CD14-positive monocyte (primary cell): ENCODE data around the gene ENOPH1. TPM values are rescaled to one million over a fixed set of nuclear protein-coding genes. Genes with fewer than 3 reads are reported as not detected.

Source experiments
- DNase-seq, 3 donors: peaks; one replicate each; pipeline ENCODE4 v3.0.0-alpha.2; 2011 to 2022
- H2AFZ ChIP-seq: 2 replicates; pipeline ENCODE4 v1.6.0; 2012; ENCODE audit warnings: mild to moderate bottlenecking, low read depth, low read length, inconsistent platforms; ENCODE audit not compliant: insufficient read depth, poor library complexity, severe bottlenecking
- H3K27ac ChIP-seq, 2 donors: 1 replicate in 1 of 2; 2 replicates in 1 of 2; pipeline ENCODE4 v1.5.1; 2012 to 2013; ENCODE audit warnings: low read length in 2 of 2, control low read depth in 1 of 2, inconsistent platforms in 1 of 2, low read depth in 1 of 2, mild to moderate bottlenecking in 1 of 2
- H3K27me3 ChIP-seq, 2 donors: one replicate each; pipeline versions ENCODE4 v1.6.0 to v1.6.1; 2011 to 2013; ENCODE audit warnings: low read length in 2 of 2; ENCODE audit not compliant: control insufficient read depth in 2 of 2, insufficient read depth in 2 of 2
- H3K36me3 ChIP-seq, 2 donors: replicated peaks in 1 of 2; 1 replicate in 1 of 2; 2 replicates in 1 of 2; pipeline versions ENCODE4 v1.5.1 to v1.6.1; 2012 to 2013; ENCODE audit warnings: low read length in 2 of 2, control low read depth in 1 of 2, inconsistent platforms in 1 of 2, mild to moderate bottlenecking in 1 of 2; ENCODE audit not compliant: insufficient read depth in 2 of 2, control insufficient read depth in 1 of 2
- H3K4me1 ChIP-seq, 2 donors: 1 replicate in 1 of 2; 2 replicates in 1 of 2; pipeline versions ENCODE4 v1.5.1 to v1.6.1; 2012 to 2013; ENCODE audit warnings: low read length in 2 of 2, control low read depth in 1 of 2, inconsistent platforms in 1 of 2, mild to moderate bottlenecking in 1 of 2, moderate library complexity in 1 of 2; ENCODE audit not compliant: insufficient read depth in 2 of 2, control insufficient read depth in 1 of 2
- H3K4me2 ChIP-seq: replicated peaks from 2 replicates; pipeline ENCODE3; 2012; ENCODE audit warnings: low read length, moderate library complexity, mild to moderate bottlenecking; ENCODE audit not compliant: poor library complexity, severe bottlenecking; ENCODE audit errors: extremely low read depth
- H3K4me3 ChIP-seq, 3 experiments: fragments of 200-600 bp in 1 of 3; sonication (generic) in 1 of 3; replicated peaks in 1 of 3; 1 replicate in 2 of 3; 2 replicates in 1 of 3; pipeline ENCODE4 v1.5.1; 2011 to 2013; ENCODE audit warnings: low read length in 3 of 3, mild to moderate bottlenecking in 3 of 3, control low read depth in 2 of 3, low read depth in 2 of 3, inconsistent platforms in 1 of 3, moderate library complexity in 1 of 3
- H3K79me2 ChIP-seq: 2 replicates; pipeline ENCODE4 v1.6.0; 2012; ENCODE audit warnings: mild to moderate bottlenecking, control low read depth, inconsistent platforms, low read length, moderate library complexity; ENCODE audit not compliant: insufficient read depth
- H3K9ac ChIP-seq: 2 replicates; pipeline ENCODE4 v1.6.0; 2017; ENCODE audit warnings: low read length, mild to moderate bottlenecking; ENCODE audit not compliant: insufficient read depth, poor library complexity, severe bottlenecking
- H3K9me3 ChIP-seq, 2 donors: replicated peaks in 1 of 2; 1 replicate in 1 of 2; 2 replicates in 1 of 2; pipeline versions ENCODE4 v1.5.1 to v1.6.1; 2012 to 2013; ENCODE audit warnings: low read length in 2 of 2, control low read depth in 1 of 2; ENCODE audit not compliant: control insufficient read depth in 1 of 2, insufficient read depth in 1 of 2
- H4K20me1 ChIP-seq: 2 replicates; pipeline ENCODE4 v1.6.0; 2012; ENCODE audit warnings: mild to moderate bottlenecking, low read length, control low read depth, moderate library complexity; ENCODE audit not compliant: insufficient read depth
- H3K27ac Mint-ChIP-seq, 7 donors: one replicate each; pipeline ENCODE4 v1.8.0; 2020; ENCODE audit warnings: mild to moderate bottlenecking in 7 of 7, mixed read lengths in 7 of 7, moderate library complexity in 6 of 7, inconsistent platforms in 2 of 7
- H3K27me3 Mint-ChIP-seq, 3 donors: one replicate each; pipeline ENCODE4 v1.8.0; 2021 to 2022; ENCODE audit warnings: low read depth in 3 of 3, mild to moderate bottlenecking in 3 of 3, mixed read lengths in 3 of 3, moderate library complexity in 3 of 3, inconsistent platforms in 1 of 3
- H3K36me3 Mint-ChIP-seq, 2 donors: one replicate each; pipeline ENCODE4 v1.8.0; 2020; ENCODE audit warnings: mixed read lengths in 2 of 2, inconsistent platforms in 1 of 2, mild to moderate bottlenecking in 1 of 2
- H3K4me1 Mint-ChIP-seq: one replicate; pipeline ENCODE4 v1.8.0; 2020; ENCODE audit warnings: mild to moderate bottlenecking, mixed read lengths
- H3K4me3 Mint-ChIP-seq, 2 donors: one replicate each; pipeline ENCODE4 v1.8.0; 2020; ENCODE audit warnings: mild to moderate bottlenecking in 2 of 2, mixed read lengths in 2 of 2, moderate library complexity in 1 of 2
- H3K9me3 Mint-ChIP-seq, 7 donors: one replicate each; pipeline ENCODE4 v1.8.0; 2020 to 2022; ENCODE audit warnings: mixed read lengths in 7 of 7, mild to moderate bottlenecking in 6 of 7, moderate library complexity in 6 of 7, inconsistent platforms in 2 of 7
- WGBS: methylation state at CpG from one replicate; pipeline ENCODE4 v1.1.5; 2013; ENCODE audit warnings: missing lambda C conversion rate; ENCODE audit not compliant: insufficient coverage; 5-methylcytosine and 5-hydroxymethylcytosine counted together
- intact Hi-C, 2 donors: fragments of 100-400 bp; cut with micrococcal nuclease; formaldehyde crosslinking; loops; one replicate each; pipeline versions ENCODE4 v1.15.0 to v1.15.1; 2023
- polyA plus RNA-seq, 3 donors: library from polyadenylated mRNA; depleted of rRNA in 1 of 3; unstranded in 2 of 3; stranded (reverse) in 1 of 3; fragments of 300-500 nt in 2 of 3; fragments of >200 nt in 1 of 3; fragmentation: Illumina TruSeq in 2 of 3; gene quantifications; 1 replicate in 2 of 3; 2 replicates in 1 of 3; pipeline ENCODE4 v1.2.3, GENCODE V29; 2012 to 2021
- TF ChIP-seq, protein P1 (sequence below): fragments of 200-600 bp; IDR thresholded peaks from one replicate; pipeline ENCODE4 v1.8.0; 2022; ENCODE audit warnings: antibody characterized with exemption, mild to moderate bottlenecking

The ENOPH1 gene
- polyA plus RNA-seq, 3 donors: 6.1 to 23.4 (median 22.0) TPM

DNA sequence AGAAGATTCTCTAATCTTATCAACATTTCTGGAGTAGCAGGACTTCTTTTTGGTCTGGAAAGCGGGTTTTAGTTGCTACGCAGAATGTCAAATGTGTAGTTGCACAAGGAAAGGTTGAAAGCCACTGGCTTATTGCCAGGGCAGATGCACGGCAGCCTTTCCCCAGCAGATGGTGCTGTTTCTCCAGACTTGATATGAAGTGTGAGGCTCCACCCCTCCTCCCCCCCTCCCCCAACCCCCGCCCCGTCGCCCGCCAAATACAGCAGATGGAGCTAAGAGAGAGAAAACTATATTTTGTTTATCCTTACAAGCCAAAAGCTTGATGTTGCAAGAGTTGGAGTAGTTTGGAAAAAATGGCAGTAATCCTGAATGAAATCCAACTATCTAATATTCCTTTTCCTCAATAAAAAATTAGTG is 32.0 kb downstream of the ENOPH1 start:
- H3K36me3 Mint-ChIP-seq: peaks cover 41 to 45% of the 10 kb centered on the region in 2 donors
- H3K36me3 ChIP-seq: peaks cover 35 to 46% of the 10 kb centered on the region in 2 donors
- H2AFZ ChIP-seq: no peak overlapping the region
- no peak overlapping the region for H3K27ac ChIP-seq
- TF ChIP-seq, protein P1, sequence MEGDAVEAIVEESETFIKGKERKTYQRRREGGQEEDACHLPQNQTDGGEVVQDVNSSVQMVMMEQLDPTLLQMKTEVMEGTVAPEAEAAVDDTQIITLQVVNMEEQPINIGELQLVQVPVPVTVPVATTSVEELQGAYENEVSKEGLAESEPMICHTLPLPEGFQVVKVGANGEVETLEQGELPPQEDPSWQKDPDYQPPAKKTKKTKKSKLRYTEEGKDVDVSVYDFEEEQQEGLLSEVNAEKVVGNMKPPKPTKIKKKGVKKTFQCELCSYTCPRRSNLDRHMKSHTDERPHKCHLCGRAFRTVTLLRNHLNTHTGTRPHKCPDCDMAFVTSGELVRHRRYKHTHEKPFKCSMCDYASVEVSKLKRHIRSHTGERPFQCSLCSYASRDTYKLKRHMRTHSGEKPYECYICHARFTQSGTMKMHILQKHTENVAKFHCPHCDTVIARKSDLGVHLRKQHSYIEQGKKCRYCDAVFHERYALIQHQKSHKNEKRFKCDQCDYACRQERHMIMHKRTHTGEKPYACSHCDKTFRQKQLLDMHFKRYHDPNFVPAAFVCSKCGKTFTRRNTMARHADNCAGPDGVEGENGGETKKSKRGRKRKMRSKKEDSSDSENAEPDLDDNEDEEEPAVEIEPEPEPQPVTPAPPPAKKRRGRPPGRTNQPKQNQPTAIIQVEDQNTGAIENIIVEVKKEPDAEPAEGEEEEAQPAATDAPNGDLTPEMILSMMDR: peak; percentile 79
- no peaks in the 10 kb centered on the region for H3K79me2 ChIP-seq
- H3K9me3 Mint-ChIP-seq: no peaks in the 10 kb centered on the region
- H4K20me1 ChIP-seq: no peaks in the 10 kb centered on the region
- no peak overlapping the region for H3K4me3 ChIP-seq
- no peak overlapping the region for H3K4me2 ChIP-seq
- no peaks in the 10 kb centered on the region for H3K4me1 ChIP-seq
- no peak overlapping the region for H3K4me3 Mint-ChIP-seq
- H3K27me3 ChIP-seq: no peaks in the 10 kb centered on the region
- no peak overlapping the region for H3K27ac Mint-ChIP-seq
- intact Hi-C loops: loop anchor here (2.0 to 5.0 kb wide), 2 partner anchors 276 to 280 kb away; no protein-coding TSS in a partner anchor
- WGBS: no CpG with 5 or more reads among the region's 7 CpGs
- H3K9ac ChIP-seq: no peak overlapping the region
- DNase-seq: peak; percentile 71 to 84 (median 73)
- no peaks in the 10 kb centered on the region for H3K27me3 Mint-ChIP-seq
- H3K9me3 ChIP-seq: no peaks in the 10 kb centered on the region
- peaks cover 8% of the 10 kb centered on the region for H3K4me1 Mint-ChIP-seq

DNA sequence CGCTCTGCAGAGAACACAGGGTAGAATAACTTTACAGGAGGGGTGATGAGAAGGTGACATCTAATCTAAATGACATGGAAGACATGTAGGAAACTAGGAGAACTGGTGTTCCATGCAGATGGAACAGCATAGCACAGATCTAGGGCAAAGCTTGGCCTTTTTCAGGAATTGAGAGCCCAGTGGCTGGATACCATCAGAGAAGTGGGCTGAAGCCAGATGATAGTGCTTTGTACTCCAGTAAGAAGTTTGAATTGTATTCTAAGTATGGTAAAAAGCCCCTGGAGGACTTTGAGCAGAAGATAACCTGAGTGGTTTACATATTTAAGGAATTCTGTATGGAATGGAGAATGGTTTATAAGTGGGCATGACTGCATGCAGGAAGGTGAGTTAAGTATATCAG is 32.8 kb downstream of the ENOPH1 start:
- peaks cover 34 to 43% of the 10 kb centered on the region in 2 donors for H3K36me3 Mint-ChIP-seq
- H3K9ac ChIP-seq: no peak overlapping the region
- no peaks in the 10 kb centered on the region for H4K20me1 ChIP-seq
- H3K4me2 ChIP-seq: no peak overlapping the region
- peaks cover 0 to 3% (median 0%) of the 10 kb centered on the region in 7 donors for H3K9me3 Mint-ChIP-seq
- H3K27ac Mint-ChIP-seq: no peak overlapping the region
- H3K27ac ChIP-seq: no peak overlapping the region
- 100% methylated on average over 1 of the region's 1 CpG for WGBS
- H3K79me2 ChIP-seq: no peaks in the 10 kb centered on the region
- intact Hi-C loops: loop anchor here (2.0 to 5.0 kb wide), 2 partner anchors 276 to 279 kb away; no protein-coding TSS in a partner anchor
- no peaks in the 10 kb centered on the region for H3K27me3 Mint-ChIP-seq
- no peaks in the 10 kb centered on the region for H3K4me1 ChIP-seq
- H3K9me3 ChIP-seq: no peaks in the 10 kb centered on the region
- no peak overlapping the region for H3K4me3 ChIP-seq
- H3K36me3 ChIP-seq: peaks cover 27 to 38% of the 10 kb centered on the region in 2 donors
- H3K27me3 ChIP-seq: no peaks in the 10 kb centered on the region
- H3K4me1 Mint-ChIP-seq: peaks cover 8% of the 10 kb centered on the region
- no peak overlapping the region for H2AFZ ChIP-seq
- no peak overlapping the region for H3K4me3 Mint-ChIP-seq
- DNase-seq: no peak
- TF ChIP-seq, protein P1: no peak
